HFFc6 (cell line): ENCODE results near the gene RHAG. TPM values are rescaled to one million over a fixed set of nuclear protein-coding genes. Genes with fewer than 3 reads are reported as not detected.

Source experiments
- DNase-seq: peaks from one replicate; pipeline ENCODE4 v3.0.0-alpha.2; 2018
- H3K27ac Mint-ChIP-seq: 2 replicates; pipeline ENCODE4 v1.8.0; 2020; ENCODE audit warnings: mild to moderate bottlenecking, mixed read lengths
- H3K27me3 Mint-ChIP-seq: 2 replicates; pipeline ENCODE4 v1.8.0; 2021; ENCODE audit warnings: mild to moderate bottlenecking, moderate library complexity, mixed read lengths; ENCODE audit not compliant: insufficient read depth
- H3K36me3 Mint-ChIP-seq: 2 replicates; pipeline ENCODE4 v1.8.0; 2021; ENCODE audit warnings: low read depth, mixed read lengths
- H3K4me1 Mint-ChIP-seq: 2 replicates; pipeline ENCODE4 v1.8.0; 2020; ENCODE audit warnings: low read depth, mixed read lengths
- H3K4me3 Mint-ChIP-seq: 2 replicates; pipeline ENCODE4 v1.8.0; 2020; ENCODE audit warnings: mild to moderate bottlenecking, moderate library complexity, mixed read lengths
- H3K9me3 Mint-ChIP-seq: 2 replicates; pipeline ENCODE4 v1.8.0; 2020; ENCODE audit warnings: mild to moderate bottlenecking, mixed read lengths
- total RNA-seq, 6 experiments: library from RNA; stranded (reverse); fragmentation: NEBNext Ultra II Directional; extraction: Animal tissue kit (Norgen Biotek cat#: 25700); gene quantifications; 2 replicates in 1 of 6; 3 replicates in 5 of 6; pipeline ENCODE4 v1.2.3, GENCODE V29; 2021
- TF ChIP-seq, protein P1 (sequence below): fragments of 200-600 bp; sonication (generic); IDR thresholded peaks from 2 replicates; pipeline ENCODE4 v1.5.0; 2021; ENCODE audit warnings: antibody characterized with exemption, mild to moderate bottlenecking

RHAG gene
- total RNA-seq, 6 experiments from 2014 or later = not detected

DNA sequence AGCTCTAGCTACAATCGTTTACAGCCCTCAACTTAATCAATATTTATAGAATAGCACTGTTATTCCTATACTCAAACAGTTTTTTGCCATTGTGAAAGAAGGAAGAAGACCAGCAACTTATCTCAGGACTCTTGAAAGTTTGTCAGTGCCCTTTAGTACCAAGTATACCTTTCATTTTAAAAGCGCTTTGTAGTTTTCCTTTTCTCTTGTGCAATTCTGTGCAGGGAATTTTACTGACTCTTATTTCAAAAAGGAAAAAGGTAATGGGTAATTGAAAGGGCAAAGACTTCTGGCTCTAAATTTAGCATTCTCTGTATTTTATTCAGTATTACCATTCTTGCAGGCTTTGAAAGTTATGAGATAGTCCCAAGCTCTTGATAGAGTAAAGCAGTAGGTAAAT, 16.8 kb upstream of the RHAG start:
- DNase-seq = no peak
- no peak overlapping the region for H3K27ac Mint-ChIP-seq
- H3K9me3 Mint-ChIP-seq = peaks cover 11% of the 10 kb centered on the region
- H3K4me3 Mint-ChIP-seq = no peak overlapping the region
- no peaks in the 10 kb centered on the region for H3K27me3 Mint-ChIP-seq
- 0 out of 2 replicates have a peak, but pooled peaks cover under 1% of the 10 kb centered on the region for H3K36me3 Mint-ChIP-seq
- TF ChIP-seq, protein P1, sequence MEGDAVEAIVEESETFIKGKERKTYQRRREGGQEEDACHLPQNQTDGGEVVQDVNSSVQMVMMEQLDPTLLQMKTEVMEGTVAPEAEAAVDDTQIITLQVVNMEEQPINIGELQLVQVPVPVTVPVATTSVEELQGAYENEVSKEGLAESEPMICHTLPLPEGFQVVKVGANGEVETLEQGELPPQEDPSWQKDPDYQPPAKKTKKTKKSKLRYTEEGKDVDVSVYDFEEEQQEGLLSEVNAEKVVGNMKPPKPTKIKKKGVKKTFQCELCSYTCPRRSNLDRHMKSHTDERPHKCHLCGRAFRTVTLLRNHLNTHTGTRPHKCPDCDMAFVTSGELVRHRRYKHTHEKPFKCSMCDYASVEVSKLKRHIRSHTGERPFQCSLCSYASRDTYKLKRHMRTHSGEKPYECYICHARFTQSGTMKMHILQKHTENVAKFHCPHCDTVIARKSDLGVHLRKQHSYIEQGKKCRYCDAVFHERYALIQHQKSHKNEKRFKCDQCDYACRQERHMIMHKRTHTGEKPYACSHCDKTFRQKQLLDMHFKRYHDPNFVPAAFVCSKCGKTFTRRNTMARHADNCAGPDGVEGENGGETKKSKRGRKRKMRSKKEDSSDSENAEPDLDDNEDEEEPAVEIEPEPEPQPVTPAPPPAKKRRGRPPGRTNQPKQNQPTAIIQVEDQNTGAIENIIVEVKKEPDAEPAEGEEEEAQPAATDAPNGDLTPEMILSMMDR = no peak
- no peaks in the 10 kb centered on the region for H3K4me1 Mint-ChIP-seq

DNA sequence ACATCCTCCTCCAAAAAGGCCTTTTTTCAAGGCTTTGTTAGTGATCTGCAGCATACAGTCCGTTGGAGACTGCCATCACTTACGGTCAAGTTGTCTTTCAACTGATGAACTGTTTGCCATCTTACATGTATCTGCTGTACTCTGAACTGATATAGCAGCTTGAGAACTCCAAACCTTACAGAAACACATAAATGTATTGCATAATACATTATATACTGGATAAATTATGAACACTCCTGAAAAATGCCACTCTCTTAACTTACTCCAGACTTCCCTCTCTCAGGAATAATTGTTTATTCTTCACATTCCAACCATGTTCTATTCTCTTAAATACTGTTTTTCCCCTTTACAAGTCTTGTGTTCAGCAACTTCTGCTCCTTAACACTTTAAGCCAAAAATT, 14.6 kb upstream of the RHAG start:
- Mint-ChIP-seq H3K4me3 (no peak overlapping the region), H3K4me1 (no peaks in the 10 kb centered on the region), H3K9me3 (peaks cover 12% of the 10 kb centered on the region), H3K27ac (no peak overlapping the region), H3K27me3 (no peaks in the 10 kb centered on the region; the same call in 1 of the 2 replicates), H3K36me3 (no peaks in the 10 kb centered on the region)
- TF ChIP-seq, protein P1 = no peak
- DNase-seq = no peak

DNA sequence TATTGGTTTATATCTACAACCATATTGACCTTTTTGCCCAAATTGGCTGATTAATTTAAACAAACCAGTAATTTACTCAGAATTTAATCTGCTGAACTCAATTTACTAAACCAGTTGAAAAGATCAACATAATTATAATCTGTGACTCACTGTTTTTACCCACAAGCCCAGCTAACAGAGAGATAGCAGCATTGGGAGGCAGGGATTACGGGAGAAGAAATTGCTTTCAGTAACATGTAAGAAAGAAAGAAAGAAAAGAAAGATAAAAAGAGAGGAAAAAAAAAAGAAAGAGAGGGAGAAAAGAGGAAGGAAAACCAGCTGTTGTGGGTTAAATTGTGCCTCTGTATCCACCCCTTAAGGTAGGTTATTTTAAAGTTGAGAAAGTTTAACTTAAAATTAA, 13.3 kb upstream of the RHAG start:
- Mint-ChIP-seq H3K9me3 (peaks cover 19% of the 10 kb centered on the region), H3K4me1 (no peaks in the 10 kb centered on the region), H3K27ac (no peak overlapping the region), H3K36me3 (no peaks in the 10 kb centered on the region), H3K27me3 (no peaks in the 10 kb centered on the region; the same call in 1 of the 2 replicates), H3K4me3 (no peak overlapping the region)
- DNase-seq = no peak
- TF ChIP-seq, protein P1 = no peak

DNA sequence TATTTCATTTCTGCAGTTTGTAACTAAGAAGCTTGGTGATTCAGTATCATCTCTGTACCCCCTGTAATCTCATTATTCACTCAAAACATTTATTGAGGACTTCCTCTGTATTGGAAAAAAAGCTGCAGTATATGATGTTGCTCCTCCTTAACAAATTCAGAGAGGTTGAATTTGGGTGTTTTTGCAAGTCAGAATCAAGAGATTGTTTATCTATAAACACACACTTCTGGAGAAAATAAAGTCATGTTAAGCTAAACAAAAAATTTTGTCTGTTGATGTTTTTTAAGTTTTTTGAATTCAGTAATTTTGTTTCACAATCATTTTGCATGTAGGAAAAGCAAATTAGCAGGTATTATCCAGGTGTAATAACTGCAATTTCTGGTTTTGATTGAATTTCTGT, 11.4 kb upstream of the RHAG start:
- Mint-ChIP-seq H3K27me3 (no peaks in the 10 kb centered on the region; the same call in 1 of the 2 replicates), H3K4me3 (no peak overlapping the region), H3K4me1 (no peaks in the 10 kb centered on the region), H3K36me3 (no peaks in the 10 kb centered on the region), H3K9me3 (peaks cover 13% of the 10 kb centered on the region), H3K27ac (no peak overlapping the region)
- no peak for DNase-seq
- TF ChIP-seq, protein P1 = no peak

DNA sequence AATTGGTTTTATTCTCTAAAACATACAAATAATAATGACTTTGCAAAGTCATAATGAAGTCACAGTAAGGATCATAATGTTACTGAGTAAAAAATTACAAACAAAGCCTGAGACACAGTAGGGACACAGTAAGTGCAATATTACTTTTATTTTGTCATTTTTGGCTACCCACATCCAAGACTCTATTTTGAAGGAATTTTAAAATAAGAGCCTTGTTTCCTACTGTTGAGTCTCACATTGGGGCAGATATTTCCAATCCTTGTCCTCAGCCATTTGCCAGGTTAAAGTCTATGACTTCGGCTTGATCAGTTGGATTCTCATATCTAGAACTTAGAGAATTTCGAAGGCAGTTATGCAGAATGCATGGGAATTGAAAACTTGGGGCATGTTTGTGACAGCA, 10.8 kb upstream of the RHAG start:
- Mint-ChIP-seq H3K4me1 (no peaks in the 10 kb centered on the region), H3K9me3 (peaks cover 13% of the 10 kb centered on the region), H3K36me3 (no peaks in the 10 kb centered on the region), H3K27me3 (no peaks in the 10 kb centered on the region; the same call in 1 of the 2 replicates), H3K27ac (no peak overlapping the region), H3K4me3 (no peak overlapping the region)
- TF ChIP-seq, protein P1 = no peak
- no peak for DNase-seq

DNA sequence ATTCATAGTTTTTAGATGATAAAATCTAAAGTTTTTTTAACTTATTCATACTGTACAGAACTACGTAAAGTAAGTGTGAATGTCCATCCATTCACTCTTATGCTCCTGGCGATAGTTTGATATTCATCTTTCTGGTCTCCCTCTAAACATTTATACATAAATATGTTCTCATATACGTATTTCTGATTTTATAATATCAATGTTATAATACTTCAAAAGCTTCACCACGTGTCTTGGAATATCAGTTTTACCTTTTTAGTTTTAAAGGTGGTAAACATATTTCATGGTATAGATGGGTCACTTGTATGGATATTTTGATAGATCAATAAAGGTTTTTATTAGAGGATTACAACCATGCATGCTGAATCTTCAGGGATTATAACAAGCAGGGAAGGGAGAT, 10.3 kb upstream of the RHAG start:
- no peak for DNase-seq
- Mint-ChIP-seq H3K27ac (no peak overlapping the region), H3K9me3 (peaks cover 13% of the 10 kb centered on the region), H3K4me1 (no peaks in the 10 kb centered on the region), H3K27me3 (no peaks in the 10 kb centered on the region; the same call in 1 of the 2 replicates), H3K4me3 (no peak overlapping the region), H3K36me3 (no peaks in the 10 kb centered on the region)
- TF ChIP-seq, protein P1 = no peak
